ENCODE results near the gene PPP1R14B. TPM values are rescaled to one million over a fixed set of nuclear protein-coding genes. Genes with fewer than 3 reads are reported as not detected.
A peak's percentile ranks its signal among the peaks of the same experiment; 100 is the strongest.

The PPP1R14B gene
- total RNA-seq, 2 experiments from 2014 or later: 332 to 336 TPM

DNA sequence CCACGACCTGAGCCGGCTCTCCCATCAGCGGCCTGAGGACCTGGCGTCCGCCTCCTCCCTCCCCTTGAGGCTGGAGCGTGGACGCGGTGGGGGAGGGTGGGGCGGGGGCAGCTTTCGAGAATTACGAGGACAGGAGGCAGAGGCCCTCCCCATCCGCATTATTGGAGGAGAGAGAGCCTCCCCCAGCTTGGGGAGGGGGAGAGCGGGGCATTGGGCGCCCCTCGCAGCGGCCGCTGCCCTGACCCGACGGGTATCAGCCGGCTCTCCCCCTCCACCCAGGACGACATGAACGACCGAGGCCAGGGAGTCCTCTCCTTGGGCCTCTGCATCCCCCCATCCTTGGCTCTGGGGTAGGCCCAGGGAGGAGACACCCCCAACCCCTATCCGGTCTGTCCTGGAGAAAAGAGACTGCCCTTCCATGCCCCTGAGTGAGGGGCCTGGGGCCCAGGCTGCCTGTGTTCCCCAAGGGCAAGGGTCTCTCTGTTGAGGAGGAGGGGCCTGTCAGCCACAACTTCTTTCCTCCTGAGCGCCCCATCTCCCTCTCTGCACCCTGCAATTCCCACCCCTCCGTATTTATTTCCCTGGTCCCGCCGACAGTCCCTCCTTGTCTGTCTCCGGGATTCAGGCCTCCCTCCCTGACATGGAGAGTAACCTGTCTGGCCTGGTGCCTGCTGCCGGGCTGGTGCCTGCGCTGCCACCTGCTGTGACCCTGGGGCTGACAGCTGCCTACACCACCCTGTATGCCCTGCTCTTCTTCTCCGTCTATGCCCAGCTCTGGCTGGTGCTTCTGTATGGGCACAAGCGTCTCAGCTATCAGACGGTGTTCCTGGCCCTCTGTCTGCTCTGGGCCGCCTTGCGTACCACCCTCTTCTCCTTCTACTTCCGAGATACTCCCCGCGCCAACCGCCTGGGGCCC is 39.4 kb upstream of the PPP1R14B start:
- Mint-ChIP-seq H3K27me3 (peaks cover 10% of the 10 kb centered on the region), H3K4me1 (peaks cover 16% of the 10 kb centered on the region), H3K36me3 (peaks cover 7% of the 10 kb centered on the region), H3K27ac (peak overlapping the region; percentile 66), H3K4me3 (peak overlapping the region; percentile 80), H3K9me3 (no peaks in the 10 kb centered on the region)
- DNase-seq: no peak

DNA sequence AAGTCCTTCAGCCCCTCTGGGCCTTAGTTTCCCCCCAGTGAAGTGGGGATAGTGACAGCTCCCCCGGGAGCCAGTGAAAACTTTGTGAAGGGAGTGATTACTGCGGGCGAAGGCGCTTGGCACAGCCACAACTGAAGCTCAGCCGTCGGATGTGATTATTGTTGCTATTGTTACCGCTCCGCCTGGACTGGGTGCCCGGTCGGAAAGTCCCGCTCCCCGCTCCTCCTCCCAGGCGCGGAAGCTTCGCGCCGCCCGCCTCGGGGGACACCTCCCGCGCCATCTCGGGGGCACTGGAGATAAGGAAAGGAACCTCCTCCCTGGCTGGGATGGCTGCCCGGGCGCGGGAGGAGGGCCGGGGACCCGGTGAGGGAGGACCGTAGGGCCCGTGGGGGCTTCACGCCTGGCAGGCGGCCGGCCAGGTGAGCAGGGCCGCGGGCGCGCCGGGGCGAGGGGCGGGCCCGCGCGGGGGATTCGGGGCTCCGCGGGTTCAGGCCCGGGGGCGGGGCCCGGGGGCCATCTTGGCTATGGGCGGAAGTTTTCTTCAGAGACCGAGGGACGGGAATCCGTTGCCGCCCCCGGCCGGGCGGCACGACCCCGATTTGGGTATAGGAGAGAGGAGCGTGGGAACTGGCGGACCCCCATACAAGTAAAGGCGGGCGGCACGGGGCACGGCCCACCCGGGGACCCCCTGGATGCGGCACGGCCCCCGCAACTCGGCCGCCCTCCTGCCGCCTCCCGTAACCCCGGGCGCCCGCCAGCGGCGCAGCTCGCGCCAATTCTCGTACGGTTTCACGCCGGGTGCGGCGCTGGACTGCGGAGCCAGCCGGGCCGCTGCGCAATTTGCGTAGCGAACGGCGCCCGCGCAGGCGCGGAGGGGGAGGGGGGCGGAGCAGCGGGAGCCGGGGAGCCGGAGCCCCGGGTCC is 38.5 kb upstream of the PPP1R14B start, which contains the start of gene GPR137:
Gene GPR137 (plus strand): TSS at position 887 of the 923 bp plus-strand sequence. CDS start 677 bp downstream, outside the sequence.
- Mint-ChIP-seq H3K4me1 (peaks cover 14% of the 10 kb centered on the region), H3K36me3 (peaks cover 7% of the 10 kb centered on the region), H3K4me3 (peak within 1 kb of the TSS; percentile 87), H3K27ac (peak within 1 kb of the TSS; percentile 90), H3K9me3 (no peaks in the 10 kb centered on the region), H3K27me3 (peaks cover under 1% of the 10 kb centered on the region)
- peak; percentile 91 for DNase-seq

DNA sequence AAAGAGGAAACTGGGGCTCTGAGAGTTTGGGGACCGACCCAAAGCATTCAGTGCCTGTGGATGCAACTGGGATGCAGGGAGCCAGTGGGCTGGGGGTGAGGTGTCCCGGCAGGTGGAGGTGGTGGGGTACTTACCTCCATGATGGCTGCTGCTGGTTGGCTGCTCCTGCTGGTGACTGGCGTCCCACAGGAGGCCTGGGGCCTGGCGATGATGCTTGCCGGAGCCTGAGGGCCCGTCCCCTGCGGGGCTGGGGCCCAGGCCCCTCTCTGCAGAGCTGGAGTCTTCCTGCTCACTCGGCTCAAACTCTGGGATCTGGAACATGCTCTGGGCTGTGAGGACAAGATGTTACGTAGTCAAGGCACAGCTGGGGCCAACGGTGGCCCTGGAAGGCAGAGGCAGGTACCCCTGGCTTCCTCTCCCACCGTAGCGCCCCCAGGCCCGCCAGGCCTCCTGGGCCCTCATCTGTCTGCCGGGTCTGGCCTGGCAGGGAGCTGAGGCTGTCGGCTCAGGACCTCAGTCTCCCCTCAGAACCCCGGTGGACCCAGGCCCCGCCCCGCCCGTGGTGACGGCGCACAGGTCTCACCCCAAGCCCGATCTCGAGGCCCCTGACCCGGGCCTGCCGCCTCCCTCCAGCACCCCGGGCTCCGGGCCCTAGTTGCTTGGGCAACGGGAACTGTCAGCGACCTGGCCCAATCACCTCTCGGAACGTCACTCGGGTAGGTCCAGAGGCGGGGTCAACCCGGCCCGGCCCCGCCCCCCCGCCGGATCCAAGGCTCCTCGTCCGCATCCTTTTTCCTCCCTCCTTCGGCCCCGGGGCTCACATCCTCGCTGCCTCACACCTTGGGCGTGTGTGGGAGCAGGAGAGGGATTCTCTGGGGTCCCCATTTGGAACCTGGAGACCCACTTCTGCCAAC is 37.6 kb upstream of the PPP1R14B start, which contains the start of gene BAD:
Gene BAD (minus strand): TSS at position 618 of the 914 bp plus-strand sequence. CDS start 297 bp downstream, at position 321.
- no peaks in the 10 kb centered on the region for H3K9me3 Mint-ChIP-seq
- H3K4me3 Mint-ChIP-seq: peak within 1 kb of the TSS; percentile 87
- H3K27ac Mint-ChIP-seq: peak within 1 kb of the TSS; percentile 90
- peak; percentile 90 for DNase-seq
- no peaks in the 10 kb centered on the region for H3K27me3 Mint-ChIP-seq
- peaks cover 5% of the 10 kb centered on the region for H3K36me3 Mint-ChIP-seq
- peaks cover 14% of the 10 kb centered on the region for H3K4me1 Mint-ChIP-seq

DNA sequence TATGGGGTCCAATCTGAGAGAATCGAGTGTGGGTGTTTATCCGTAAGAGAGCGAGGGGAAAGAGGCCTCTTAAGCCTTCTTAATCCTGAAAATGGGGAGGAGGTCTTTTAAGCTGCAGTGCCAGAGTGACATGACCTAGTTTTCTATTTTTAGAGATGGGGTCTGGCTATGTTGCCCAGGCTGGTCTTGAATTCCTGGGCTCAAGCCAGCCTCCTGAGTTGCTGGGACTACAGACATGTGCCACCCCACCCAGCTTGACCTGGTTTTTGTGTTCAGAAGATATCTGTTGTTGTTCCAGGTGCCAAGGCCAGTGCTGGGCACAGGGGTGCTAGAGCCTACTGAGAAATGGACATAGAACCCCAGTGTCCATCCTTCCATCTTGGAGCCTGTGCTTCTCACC is 36.3 kb upstream of the PPP1R14B start:
- no peak for DNase-seq
- H3K4me1 Mint-ChIP-seq: peaks cover 14% of the 10 kb centered on the region
- H3K27ac Mint-ChIP-seq: no peak overlapping the region
- H3K36me3 Mint-ChIP-seq: peaks cover 3% of the 10 kb centered on the region
- H3K4me3 Mint-ChIP-seq: peak overlapping the region; percentile 32
- H3K9me3 Mint-ChIP-seq: no peaks in the 10 kb centered on the region
- no peaks in the 10 kb centered on the region for H3K27me3 Mint-ChIP-seq

DNA sequence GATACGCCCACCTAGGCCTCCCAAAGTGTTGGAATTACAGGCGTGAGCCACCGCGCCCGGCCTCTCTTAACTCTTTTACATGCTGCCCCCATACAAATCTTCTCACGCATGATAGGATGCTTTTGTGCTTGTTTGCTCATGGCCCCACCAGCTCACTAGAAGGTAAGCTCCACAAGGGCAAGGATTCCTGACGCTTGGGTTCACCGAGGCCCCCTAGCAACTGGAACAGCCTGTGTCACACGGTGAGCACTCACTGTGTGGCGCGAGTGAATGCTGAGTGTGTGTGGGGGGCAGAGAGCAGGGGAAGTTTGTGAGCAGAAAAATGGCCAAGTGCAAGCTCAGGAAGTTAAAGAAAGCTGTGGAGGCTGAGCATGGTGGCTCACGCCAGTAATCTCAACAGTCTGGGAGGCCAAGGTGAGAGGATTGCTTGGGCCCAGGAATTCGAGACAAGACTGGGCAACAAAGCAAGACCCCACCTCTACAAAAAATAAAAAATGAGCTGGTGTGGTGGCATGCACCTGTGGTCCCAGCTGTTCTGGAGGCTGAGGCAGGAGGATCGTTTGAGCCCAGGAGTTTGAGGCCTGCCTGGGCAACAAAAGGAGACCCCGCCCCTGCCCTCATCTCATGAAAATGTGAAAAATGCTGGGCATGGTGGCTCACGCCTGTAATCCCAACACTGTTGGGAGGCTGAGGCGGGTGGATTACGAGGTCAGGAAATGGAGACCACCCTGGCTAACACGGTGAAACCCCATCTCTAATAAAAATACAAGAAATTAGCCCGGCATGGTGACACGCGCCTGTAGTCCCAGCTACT is 35.4 kb upstream of the PPP1R14B start:
- H3K4me3 Mint-ChIP-seq: no peak overlapping the region

DNA sequence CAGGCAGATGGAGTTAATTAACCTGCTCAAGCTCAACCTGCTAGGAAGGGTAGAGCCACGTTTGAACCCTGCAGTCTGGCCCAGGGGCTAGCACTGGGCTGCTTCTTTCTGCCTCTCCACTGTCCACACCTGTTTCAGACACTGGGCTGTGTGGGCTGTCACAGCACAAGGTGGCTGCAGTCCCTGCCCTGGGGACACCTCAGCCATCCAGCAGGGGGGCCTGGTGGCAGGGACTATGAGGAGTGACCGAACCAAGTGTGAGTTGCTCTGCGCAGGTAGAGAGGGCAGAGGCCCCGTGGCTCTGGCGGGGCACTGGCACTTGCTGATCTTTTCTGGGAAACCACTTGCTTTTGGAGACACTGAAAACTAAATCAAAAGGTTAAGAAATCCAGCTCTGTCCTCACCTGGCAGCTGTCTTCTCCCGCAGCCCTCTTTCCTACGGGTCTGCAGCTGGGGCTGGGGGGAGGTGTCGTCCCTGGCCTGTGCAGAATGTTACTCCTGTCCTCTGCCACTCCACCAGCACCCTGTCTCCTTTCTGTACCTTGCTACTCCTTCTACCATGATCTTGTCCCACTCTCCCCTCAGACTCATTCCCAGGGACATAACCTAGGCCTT is 31.9 kb upstream of the PPP1R14B start:
- Mint-ChIP-seq H3K27ac (no peak overlapping the region), H3K4me3 (no peak overlapping the region), H3K4me1 (peaks cover 2% of the 10 kb centered on the region), H3K27me3 (no peaks in the 10 kb centered on the region), H3K9me3 (no peaks in the 10 kb centered on the region), H3K36me3 (peaks cover 3% of the 10 kb centered on the region)
- no peak for DNase-seq

More for the DNA sequence above, 35.4 kb upstream of the PPP1R14B start:
- H3K36me3 Mint-ChIP-seq: peaks cover 3% of the 10 kb centered on the region
- no peak for DNase-seq
- H3K27ac Mint-ChIP-seq: no peak overlapping the region
- H3K27me3 Mint-ChIP-seq: no peaks in the 10 kb centered on the region
- H3K9me3 Mint-ChIP-seq: no peaks in the 10 kb centered on the region
- peaks cover 14% of the 10 kb centered on the region for H3K4me1 Mint-ChIP-seq

DNA sequence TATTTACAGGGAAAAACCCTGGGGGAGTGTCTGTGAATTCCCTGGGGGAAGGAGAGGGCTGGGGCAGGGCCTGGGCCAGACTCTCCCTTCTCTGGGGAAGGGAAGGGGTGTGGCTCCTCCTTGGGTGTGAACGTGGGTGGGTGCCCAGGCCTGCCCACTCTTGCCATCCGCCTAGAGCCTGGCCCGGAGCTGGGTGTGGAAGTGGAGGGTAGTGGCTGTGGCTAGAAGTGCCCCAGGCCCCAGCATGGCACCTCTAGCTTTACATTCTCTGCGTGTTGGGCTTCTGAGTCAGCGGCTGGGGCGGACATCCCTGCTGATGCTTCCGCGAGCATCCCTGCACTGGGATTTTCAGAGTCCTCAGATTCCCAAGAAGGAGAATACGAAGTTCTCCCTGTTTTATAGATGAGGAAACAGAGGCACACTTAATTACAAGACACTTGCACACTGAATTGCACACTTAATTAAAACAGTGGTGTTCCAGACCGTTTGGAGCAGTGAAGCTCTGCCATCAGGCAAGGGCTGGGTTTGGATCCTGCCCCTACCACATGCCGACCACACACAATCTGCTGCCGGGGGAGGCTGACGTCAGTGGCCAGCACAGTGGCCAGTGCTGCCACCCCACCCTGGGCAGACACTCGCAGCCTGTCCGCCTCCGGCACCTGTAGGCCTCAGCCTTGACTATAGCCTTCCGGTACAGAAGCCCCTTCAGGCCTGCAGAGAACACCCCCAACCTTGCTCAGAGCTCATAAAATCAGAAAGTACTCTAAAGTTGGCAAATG is 30.1 kb upstream of the PPP1R14B start:
- no peaks in the 10 kb centered on the region for H3K27me3 Mint-ChIP-seq
- no peak for DNase-seq
- H3K4me1 Mint-ChIP-seq: peaks cover 8% of the 10 kb centered on the region
- H3K36me3 Mint-ChIP-seq: peaks cover 5% of the 10 kb centered on the region
- H3K27ac Mint-ChIP-seq: no peak overlapping the region
- no peaks in the 10 kb centered on the region for H3K9me3 Mint-ChIP-seq
- no peak overlapping the region for H3K4me3 Mint-ChIP-seq

DNA sequence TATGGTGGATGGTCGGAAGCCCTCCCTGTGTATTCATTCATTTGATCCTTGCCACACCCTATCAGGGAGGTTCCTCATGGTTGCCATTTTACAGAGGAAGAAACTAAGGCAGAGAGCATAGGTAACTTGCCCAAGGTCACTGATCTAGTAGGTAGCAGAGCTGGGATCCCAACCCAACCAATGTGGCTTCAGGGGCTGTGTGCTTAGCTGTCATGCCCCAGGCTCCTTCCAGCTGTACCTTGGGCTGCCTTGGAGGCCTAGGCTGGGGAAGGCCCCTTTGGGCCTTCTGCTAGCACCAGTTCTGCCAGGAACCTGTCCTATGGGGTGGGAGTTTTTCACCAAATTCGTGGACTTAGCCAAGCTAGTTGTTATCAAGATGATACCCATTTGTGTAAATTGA is 29.1 kb upstream of the PPP1R14B start:
- H3K27me3 Mint-ChIP-seq: no peaks in the 10 kb centered on the region
- no peak overlapping the region for H3K27ac Mint-ChIP-seq
- H3K4me3 Mint-ChIP-seq: no peak overlapping the region
- no peaks in the 10 kb centered on the region for H3K9me3 Mint-ChIP-seq
- peaks cover 5% of the 10 kb centered on the region for H3K36me3 Mint-ChIP-seq
- peaks cover 6% of the 10 kb centered on the region for H3K4me1 Mint-ChIP-seq
- DNase-seq: no peak

DNA sequence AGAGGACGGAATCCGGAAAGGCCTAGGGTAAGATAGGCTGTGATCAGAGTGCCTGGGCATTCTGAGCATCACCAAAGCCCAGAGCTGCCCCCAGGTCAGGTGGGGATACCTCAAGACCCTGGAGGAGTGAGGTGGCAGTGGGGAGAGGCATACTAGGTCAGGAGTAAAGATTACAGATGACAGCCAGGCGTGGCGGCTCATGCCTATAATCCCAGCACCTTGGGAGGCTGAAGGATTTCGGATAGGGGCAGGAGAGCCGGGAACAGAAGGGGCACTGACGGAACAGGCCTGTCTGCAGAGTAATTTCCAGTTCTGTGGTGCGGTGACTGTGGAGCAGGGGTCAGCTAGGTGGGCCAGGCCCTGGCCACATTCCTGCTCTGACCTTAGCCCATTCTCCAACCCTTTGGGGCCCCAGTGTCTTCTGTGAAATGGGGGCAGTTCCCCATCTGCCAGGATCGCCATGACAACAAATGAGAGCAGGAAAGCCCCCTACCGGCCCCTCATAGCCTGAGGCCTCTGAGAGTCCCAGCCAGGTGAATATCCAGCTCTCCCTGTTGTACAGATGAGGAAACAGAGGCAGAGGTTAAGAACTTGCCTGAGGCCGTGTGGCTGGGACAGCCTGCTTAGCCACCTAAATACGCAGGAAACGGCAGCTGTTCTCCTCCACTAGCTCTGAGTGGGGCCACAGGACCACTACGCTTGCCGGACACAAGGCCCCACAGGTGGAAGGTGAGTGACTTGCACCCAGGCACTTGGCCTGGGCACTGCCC is 28.5 kb upstream of the PPP1R14B start:
- Mint-ChIP-seq H3K4me1 (peaks cover 6% of the 10 kb centered on the region), H3K9me3 (no peaks in the 10 kb centered on the region), H3K36me3 (peaks cover 7% of the 10 kb centered on the region), H3K27me3 (no peaks in the 10 kb centered on the region), H3K4me3 (no peak overlapping the region), H3K27ac (peak overlapping the region; percentile 62)
- no peak for DNase-seq

DNA sequence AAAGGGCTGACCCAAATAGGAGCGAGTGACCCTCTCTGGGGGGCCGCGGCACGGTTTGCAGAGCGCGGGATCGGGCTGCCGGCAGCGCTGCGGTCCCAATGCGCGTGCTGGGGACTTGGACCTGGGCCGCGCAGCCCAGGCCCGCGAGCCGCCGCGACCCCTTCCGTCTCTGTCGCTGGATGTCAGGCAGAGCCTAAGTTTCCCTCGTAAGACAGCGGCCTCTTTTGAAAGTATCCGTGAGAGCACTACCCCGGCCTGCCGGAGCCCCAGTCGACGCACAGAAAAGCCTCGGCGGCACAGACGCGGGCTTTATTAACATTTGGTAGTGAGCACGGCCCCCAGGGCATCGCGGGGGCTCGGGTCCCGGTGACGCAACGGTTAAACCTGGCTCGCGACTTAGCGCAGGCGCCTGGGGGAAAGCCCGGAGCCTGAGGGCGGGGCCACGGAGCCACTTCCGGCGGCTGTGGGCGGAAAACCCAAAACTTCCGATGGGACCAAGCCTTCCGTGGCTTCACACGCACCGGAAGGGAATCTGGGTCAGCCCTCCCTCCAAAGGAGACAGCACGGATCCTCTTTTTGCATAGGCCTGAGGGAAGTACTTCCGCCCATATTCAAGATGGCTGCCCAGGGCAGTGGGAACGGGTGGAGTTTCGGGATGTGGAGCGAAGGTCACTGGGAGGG is 22.9 kb upstream of the PPP1R14B start:
- H3K27me3 Mint-ChIP-seq: no peaks in the 10 kb centered on the region

DNA sequence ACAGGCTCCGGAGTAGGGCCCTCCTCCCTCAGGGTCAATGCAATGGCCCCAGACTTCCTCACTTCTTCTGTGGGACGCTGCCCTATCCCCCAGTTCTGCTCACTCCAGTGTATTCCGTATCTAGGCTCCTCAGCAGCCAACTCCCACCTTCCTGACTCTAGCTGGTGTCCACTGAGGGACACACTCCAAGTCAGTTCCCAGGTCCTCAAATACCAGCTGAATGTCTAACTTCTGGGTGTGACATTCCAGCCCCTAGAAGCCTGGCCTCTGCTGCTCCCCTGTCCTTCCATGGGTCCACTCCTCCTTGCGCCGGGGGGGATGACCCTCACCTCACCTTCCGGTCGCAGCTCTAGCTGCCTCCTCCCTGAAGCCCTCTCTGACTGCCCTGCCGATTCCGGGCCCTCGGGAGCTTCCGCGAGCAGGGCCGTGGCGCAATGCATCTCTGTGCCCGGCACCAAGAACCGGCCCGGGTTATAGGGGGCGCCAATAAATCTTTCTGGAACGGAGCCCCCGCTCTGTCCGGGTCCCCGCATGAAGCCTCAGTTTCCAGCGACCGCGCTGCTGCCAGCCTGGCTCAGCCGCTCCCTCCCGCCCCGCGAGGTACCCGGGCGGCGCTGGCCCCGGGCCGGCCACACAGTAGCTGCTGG is 22.3 kb upstream of the PPP1R14B start:
- H3K27me3 Mint-ChIP-seq: no peaks in the 10 kb centered on the region
- H3K9me3 Mint-ChIP-seq: no peaks in the 10 kb centered on the region

More for the DNA sequence above, 22.9 kb upstream of the PPP1R14B start:
- H3K9me3 Mint-ChIP-seq: no peaks in the 10 kb centered on the region
- H3K36me3 Mint-ChIP-seq: peaks cover 14% of the 10 kb centered on the region
- DNase-seq: peak; percentile 98
- peak overlapping the region; percentile 95 for H3K4me3 Mint-ChIP-seq
- H3K4me1 Mint-ChIP-seq: peaks cover 15% of the 10 kb centered on the region
- peak overlapping the region; percentile 91 for H3K27ac Mint-ChIP-seq

More for the DNA sequence above, 22.3 kb upstream of the PPP1R14B start:
- DNase-seq: peak; percentile 73
- Mint-ChIP-seq H3K36me3 (peaks cover 14% of the 10 kb centered on the region), H3K4me3 (peak overlapping the region; percentile 95), H3K27ac (peak overlapping the region; percentile 91), H3K4me1 (peaks cover 15% of the 10 kb centered on the region)

Measured in activated naive CD8-positive, alpha-beta T cell treated with anti-CD3 and anti-CD28 coated beads for 36 hours (primary cell).